ENCODE data around the gene SHTN1.
A peak's percentile ranks its signal among the peaks of the same experiment; 100 is the strongest.

Gene SHTN1

GRCh38 chr10:116866987-116867595 is 137.9 kb downstream of the SHTN1 start:
- DNase-seq: no peak

GRCh38 chr10:116866066-116866465 is 138.9 kb downstream of the SHTN1 start:
- DNase-seq: no peak

GRCh38 chr10:116864436-116864835 is 140.6 kb downstream of the SHTN1 start:
- no peak for DNase-seq

GRCh38 chr10:116861796-116862195 is 143.2 kb downstream of the SHTN1 start:
- DNase-seq: no peak

- DNase-seq: no peak
These were observed 147.8 kb downstream of the SHTN1 start for GRCh38 chr10:116857156-116857555.

- no peak for DNase-seq
These were observed 151.3 kb downstream of the SHTN1 start for GRCh38 chr10:116853701-116854100.

GRCh38 chr10:116853287-116853686 is 151.7 kb downstream of the SHTN1 start:
- no peak for DNase-seq

- no peak for DNase-seq
These were observed 152.7 kb downstream of the SHTN1 start for GRCh38 chr10:116852246-116852645.

GRCh38 chr10:116850058-116850611 is 154.9 kb downstream of the SHTN1 start:
- no peak for DNase-seq

- peak; percentile 72 for DNase-seq
These were observed 155.5 kb downstream of the SHTN1 start, which contains the start of gene ENO4 for GRCh38 chr10:116849248-116850057. Gene ENO4, plus strand, starts transcription at chr10:116849499. Its CDS starts 68 bp downstream, at chr10:116849567.

- DNase-seq: no peak
These were observed 156.1 kb downstream of the SHTN1 start for GRCh38 chr10:116848944-116849247.

- DNase-seq: no peak
These were observed 156.7 kb downstream of the SHTN1 start for GRCh38 chr10:116848032-116848943.

GRCh38 chr10:116845823-116846222 is 159.2 kb downstream of the SHTN1 start:
- DNase-seq: no peak

GRCh38 chr10:116840389-116841075 is 164.5 kb downstream of the SHTN1 start:
- no peak for DNase-seq

GRCh38 chr10:116838143-116838725 is 166.8 kb downstream of the SHTN1 start:
- no peak for DNase-seq

- DNase-seq: no peak
These were observed 168.0 kb downstream of the SHTN1 start for GRCh38 chr10:116836902-116837523.

GRCh38 chr10:116836083-116836482 is 168.9 kb downstream of the SHTN1 start:
- no peak for DNase-seq

GRCh38 chr10:116835658-116836057 is 169.3 kb downstream of the SHTN1 start:
- DNase-seq: no peak

GRCh38 chr10:116833986-116834985 is 170.7 kb downstream of the SHTN1 start:
- DNase-seq: no peak

- DNase-seq: no peak
These were observed 173.2 kb downstream of the SHTN1 start for GRCh38 chr10:116831790-116832189.
